Natural killer cell (primary cell): Measurements from ENCODE around the gene PDHX. TPM values are rescaled to one million over a fixed set of nuclear protein-coding genes. Genes with fewer than 3 reads are reported as not detected.

Experiments used
- ATAC-seq, 3 donors: fragments of 150-1000 bp in 2 of 3; fragments of 200-7000 bp in 1 of 3; cut with Tn5 transposase; 1 replicate in 1 of 3; 2 replicates in 2 of 3; pipeline ENCODE4 v1.10.0; 2021; ENCODE audit warnings: mild to moderate bottlenecking in 2 of 3, moderate library complexity in 2 of 3
- DNase-seq, 2 donors: peaks; one replicate each; pipeline versions ENCODE4 v3.0.0 to v3.0.0-alpha.2; 2013 to 2021; ENCODE audit warnings: mixed read lengths in 1 of 2
- H3K27ac ChIP-seq: one replicate; pipeline ENCODE4 v1.5.1; 2013; ENCODE audit warnings: mild to moderate bottlenecking, low read length
- H3K27me3 ChIP-seq: one replicate; pipeline ENCODE4 v1.6.1; 2013; ENCODE audit warnings: low read length; ENCODE audit not compliant: control insufficient read depth, insufficient read depth
- H3K36me3 ChIP-seq: one replicate; pipeline ENCODE4 v1.6.1; 2013; ENCODE audit warnings: low read length; ENCODE audit not compliant: control insufficient read depth, insufficient read depth
- H3K4me1 ChIP-seq: one replicate; pipeline ENCODE4 v1.6.1; 2013; ENCODE audit warnings: low read length; ENCODE audit not compliant: control insufficient read depth, insufficient read depth
- H3K4me3 ChIP-seq: one replicate; pipeline ENCODE4 v1.5.1; 2013; ENCODE audit warnings: low read length
- H3K9me3 ChIP-seq: one replicate; pipeline ENCODE4 v1.6.1; 2013; ENCODE audit warnings: low read length; ENCODE audit not compliant: control insufficient read depth, insufficient read depth
- H3K27ac Mint-ChIP-seq, 2 donors: one replicate each; pipeline ENCODE4 v1.8.0; 2022; ENCODE audit warnings: mild to moderate bottlenecking in 2 of 2, mixed read lengths in 2 of 2, moderate library complexity in 1 of 2
- H3K27me3 Mint-ChIP-seq, 2 donors: one replicate each; pipeline ENCODE4 v1.8.0; 2022; ENCODE audit warnings: low read depth in 2 of 2, mixed read lengths in 2 of 2
- H3K36me3 Mint-ChIP-seq: one replicate; pipeline ENCODE4 v1.8.0; 2022; ENCODE audit warnings: mixed read lengths
- H3K4me1 Mint-ChIP-seq, 2 donors: one replicate each; pipeline ENCODE4 v1.8.0; 2022; ENCODE audit warnings: mixed read lengths in 2 of 2
- H3K4me3 Mint-ChIP-seq: one replicate; pipeline ENCODE4 v1.8.0; 2022; ENCODE audit warnings: mild to moderate bottlenecking, moderate library complexity, mixed read lengths
- H3K9me3 Mint-ChIP-seq, 2 donors: one replicate each; pipeline ENCODE4 v1.8.0; 2022; ENCODE audit warnings: mixed read lengths in 2 of 2
- WGBS: methylation state at CpG from one replicate; pipeline ENCODE4 v1.1.7; 2013; ENCODE audit warnings: missing lambda C conversion rate; ENCODE audit not compliant: insufficient coverage; 5-methylcytosine and 5-hydroxymethylcytosine counted together
- intact Hi-C: fragments of 100-400 bp; cut with micrococcal nuclease; formaldehyde crosslinking; loops from one replicate; pipeline ENCODE4 v1.14.2; 2022
- total RNA-seq, 4 donors: library from RNA; stranded (reverse); fragments of 120-200 nt in 1 of 4; gene quantifications; one replicate each; pipeline versions ENCODE4 v1.2.3 to v1.2.4, GENCODE V29; 2013 to 2022
- TF ChIP-seq, protein P1 (sequence below): fragments of 200-600 bp; IDR thresholded peaks from one replicate; pipeline ENCODE4 v1.8.0; 2022; ENCODE audit warnings: antibody characterized with exemption

The PDHX gene
- total RNA-seq, 3 donors from 2014 or later (not counting 1 experiment from before 2014, with no cell fraction given): 18.3 to 27.1 (median 20.9) TPM

DNA sequence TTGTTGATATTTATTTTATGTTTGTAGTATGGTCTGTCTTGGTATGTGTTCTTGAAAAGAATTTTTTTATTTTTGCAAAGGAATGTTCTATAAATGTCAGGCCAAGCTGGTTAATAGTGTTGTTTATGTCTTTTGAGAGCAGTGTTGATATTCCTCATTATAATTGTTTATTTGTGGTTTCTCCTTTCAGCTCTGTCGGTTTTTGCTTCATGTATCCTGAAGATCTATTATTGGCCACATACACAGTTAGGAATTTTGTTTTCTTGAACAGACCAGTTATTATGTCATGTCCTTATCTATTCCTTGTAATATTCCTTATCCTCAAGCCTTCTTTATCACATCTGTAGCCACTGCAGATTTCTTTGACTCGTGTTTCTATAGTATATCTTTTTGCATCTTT lies 56.5 kb downstream of the PDHX start:
- no peak overlapping the region for H3K27ac ChIP-seq
- H3K4me1 ChIP-seq: no peaks in the 10 kb centered on the region
- no peak for ATAC-seq
- intact Hi-C loops: no loop called here
- H3K4me3 ChIP-seq: no peak overlapping the region
- no peaks in the 10 kb centered on the region for H3K9me3 ChIP-seq
- Mint-ChIP-seq H3K27me3 (no peaks in the 10 kb centered on the region), H3K36me3 (peaks cover 18% of the 10 kb centered on the region), H3K4me1 (peaks cover 0 to 4% of the 10 kb centered on the region in 2 donors), H3K27ac (no peak overlapping the region), H3K9me3 (no peaks in the 10 kb centered on the region), H3K4me3 (no peak overlapping the region)
- no peak for DNase-seq
- TF ChIP-seq, protein P1, sequence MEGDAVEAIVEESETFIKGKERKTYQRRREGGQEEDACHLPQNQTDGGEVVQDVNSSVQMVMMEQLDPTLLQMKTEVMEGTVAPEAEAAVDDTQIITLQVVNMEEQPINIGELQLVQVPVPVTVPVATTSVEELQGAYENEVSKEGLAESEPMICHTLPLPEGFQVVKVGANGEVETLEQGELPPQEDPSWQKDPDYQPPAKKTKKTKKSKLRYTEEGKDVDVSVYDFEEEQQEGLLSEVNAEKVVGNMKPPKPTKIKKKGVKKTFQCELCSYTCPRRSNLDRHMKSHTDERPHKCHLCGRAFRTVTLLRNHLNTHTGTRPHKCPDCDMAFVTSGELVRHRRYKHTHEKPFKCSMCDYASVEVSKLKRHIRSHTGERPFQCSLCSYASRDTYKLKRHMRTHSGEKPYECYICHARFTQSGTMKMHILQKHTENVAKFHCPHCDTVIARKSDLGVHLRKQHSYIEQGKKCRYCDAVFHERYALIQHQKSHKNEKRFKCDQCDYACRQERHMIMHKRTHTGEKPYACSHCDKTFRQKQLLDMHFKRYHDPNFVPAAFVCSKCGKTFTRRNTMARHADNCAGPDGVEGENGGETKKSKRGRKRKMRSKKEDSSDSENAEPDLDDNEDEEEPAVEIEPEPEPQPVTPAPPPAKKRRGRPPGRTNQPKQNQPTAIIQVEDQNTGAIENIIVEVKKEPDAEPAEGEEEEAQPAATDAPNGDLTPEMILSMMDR: no peak
- no peaks in the 10 kb centered on the region for H3K27me3 ChIP-seq
- WGBS: 100% methylated on average over 1 of the region's 2 CpGs
- H3K36me3 ChIP-seq: peaks cover 39% of the 10 kb centered on the region

DNA sequence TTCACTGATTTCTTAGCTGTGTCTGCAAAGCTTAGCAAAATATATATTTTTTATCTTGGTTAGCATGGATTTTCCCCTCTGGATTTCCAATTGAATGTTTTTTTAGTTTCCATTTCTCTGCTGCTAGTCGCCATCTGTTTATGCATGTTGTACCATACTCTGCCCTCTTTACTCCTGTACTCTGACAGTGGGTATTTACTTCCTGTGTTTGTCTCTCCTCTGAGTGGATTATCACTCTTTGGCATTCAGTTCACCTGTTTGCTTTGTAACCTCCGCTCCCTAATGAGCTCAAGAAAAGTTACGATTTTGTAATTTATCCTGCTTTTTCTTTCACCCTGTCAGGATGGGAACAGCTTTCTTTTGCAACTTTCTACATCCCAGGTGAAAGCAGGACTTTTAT lies 59.1 kb downstream of the PDHX start:
- H3K4me1 Mint-ChIP-seq: peaks cover 0 to 4% of the 10 kb centered on the region in 2 donors
- Histone ChIP-seq H3K36me3 (peaks cover 30% of the 10 kb centered on the region), H3K27me3 (no peaks in the 10 kb centered on the region), H3K4me1 (no peaks in the 10 kb centered on the region), H3K27ac (no peak overlapping the region), H3K4me3 (no peak overlapping the region), H3K9me3 (no peaks in the 10 kb centered on the region)
- no peaks in the 10 kb centered on the region for H3K9me3 Mint-ChIP-seq
- 97% methylated on average over 3 of the region's 3 CpGs for WGBS
- H3K36me3 Mint-ChIP-seq: peaks cover 25% of the 10 kb centered on the region
- TF ChIP-seq, protein P1: no peak
- H3K27ac Mint-ChIP-seq: no peak overlapping the region
- H3K4me3 Mint-ChIP-seq: no peak overlapping the region
- H3K27me3 Mint-ChIP-seq: no peaks in the 10 kb centered on the region
- DNase-seq (no peak), ATAC-seq (no peak)
- intact Hi-C loops: no loop called here

DNA sequence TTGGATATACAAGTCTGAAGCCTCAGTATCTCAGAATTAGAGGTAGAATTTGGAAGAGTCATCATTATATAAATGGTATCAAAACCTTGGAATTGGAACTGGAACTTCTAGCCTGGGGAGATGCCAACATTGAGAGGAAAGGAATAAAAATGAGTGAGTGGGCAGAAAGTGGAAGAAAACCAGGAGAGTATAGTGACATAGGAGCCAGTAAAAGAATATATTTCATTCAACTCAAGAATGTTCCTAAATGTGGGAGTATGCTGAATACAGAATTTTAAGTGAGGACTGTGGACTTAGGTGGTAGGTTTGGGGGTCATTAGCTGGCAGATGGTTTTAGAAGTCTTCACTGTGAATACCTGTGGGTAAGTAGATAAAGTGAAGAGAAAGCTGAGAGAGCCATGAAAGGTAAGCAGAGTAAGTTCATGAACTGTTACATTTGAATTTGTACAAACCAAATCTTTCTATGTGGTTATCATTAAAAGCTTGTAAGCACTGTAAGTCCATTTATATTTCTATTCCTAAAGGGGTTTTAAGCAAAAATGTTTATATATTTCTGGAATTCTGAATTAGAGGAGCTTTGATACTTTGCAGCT lies 60.2 kb downstream of the PDHX start:
- Mint-ChIP-seq H3K27me3 (no peaks in the 10 kb centered on the region), H3K9me3 (no peaks in the 10 kb centered on the region), H3K36me3 (peaks cover 25% of the 10 kb centered on the region), H3K4me3 (no peak overlapping the region), H3K4me1 (peaks cover 0 to 4% of the 10 kb centered on the region in 2 donors), H3K27ac (no peak overlapping the region)
- ATAC-seq (no peak), DNase-seq (no peak)
- Histone ChIP-seq H3K9me3 (no peaks in the 10 kb centered on the region), H3K4me3 (no peak overlapping the region), H3K27ac (no peak overlapping the region), H3K4me1 (no peaks in the 10 kb centered on the region), H3K36me3 (peaks cover 23% of the 10 kb centered on the region), H3K27me3 (no peaks in the 10 kb centered on the region)
- intact Hi-C loops: no loop called here
- TF ChIP-seq, protein P1: no peak
